ENCODE measurements around the gene NUDT9.
"Not testable (repeated sequence)": the region's sequence is repeated elsewhere in the genome, so short reads cannot be mapped to it uniquely, and the experiment has no call there.

NUDT9 gene

GRCh38 chr4:87462102-87462501 lies 39.7 kb downstream of the NUDT9 start:
- DNase-seq (ENCODE audit: low spot score), result no peak

GRCh38 chr4:87465739-87466366 lies 43.5 kb downstream of the NUDT9 start:
- peak; percentile 57 for DNase-seq (ENCODE audit: low spot score)

- no peak for DNase-seq (ENCODE audit: low spot score)
These were observed 47.0 kb downstream of the NUDT9 start for GRCh38 chr4:87469390-87469789.

- no peak for DNase-seq (ENCODE audit: low spot score)
These were observed 54.6 kb downstream of the NUDT9 start for GRCh38 chr4:87476934-87477333.

- DNase-seq (ENCODE audit: low spot score), result no peak
These were observed 56.4 kb downstream of the NUDT9 start for GRCh38 chr4:87478732-87479250.

- no peak for DNase-seq (ENCODE audit: low spot score)
These were observed 59.0 kb downstream of the NUDT9 start for GRCh38 chr4:87481377-87481776.

- DNase-seq (ENCODE audit: low spot score), result not testable (repeated sequence)
These were observed 60.9 kb downstream of the NUDT9 start for GRCh38 chr4:87483247-87483646.

- not testable (repeated sequence) for DNase-seq (ENCODE audit: low spot score)
These were observed 66.3 kb downstream of the NUDT9 start for GRCh38 chr4:87488666-87489065.

- no peak for DNase-seq (ENCODE audit: low spot score)
These were observed 67.3 kb downstream of the NUDT9 start for GRCh38 chr4:87489678-87490077.

- no peak for DNase-seq (ENCODE audit: low spot score)
These were observed 68.4 kb downstream of the NUDT9 start for GRCh38 chr4:87490664-87491369.

GRCh38 chr4:87491436-87491835 lies 69.1 kb downstream of the NUDT9 start:
- DNase-seq (ENCODE audit: low spot score), result no peak

GRCh38 chr4:87491851-87492250 lies 69.5 kb downstream of the NUDT9 start:
- not testable (repeated sequence) for DNase-seq (ENCODE audit: low spot score)

GRCh38 chr4:87493115-87493514 lies 70.7 kb downstream of the NUDT9 start:
- DNase-seq (ENCODE audit: low spot score), result no peak

- DNase-seq (ENCODE audit: low spot score), result no peak
These were observed 74.8 kb downstream of the NUDT9 start for GRCh38 chr4:87497159-87497558.

GRCh38 chr4:87497578-87497977 lies 75.2 kb downstream of the NUDT9 start:
- no peak for DNase-seq (ENCODE audit: low spot score)

- DNase-seq (ENCODE audit: low spot score), result no peak
These were observed 76.1 kb downstream of the NUDT9 start for GRCh38 chr4:87498446-87498900.

- no peak for DNase-seq (ENCODE audit: low spot score)
These were observed 77.2 kb downstream of the NUDT9 start for GRCh38 chr4:87499403-87500091.

- no peak for DNase-seq (ENCODE audit: low spot score)
These were observed 77.7 kb downstream of the NUDT9 start for GRCh38 chr4:87500092-87500462.

GRCh38 chr4:87502580-87503238 lies 80.3 kb downstream of the NUDT9 start:
- DNase-seq (ENCODE audit: low spot score), result peak; percentile 38

GRCh38 chr4:87505862-87506261 lies 83.5 kb downstream of the NUDT9 start:
- DNase-seq (ENCODE audit: low spot score), result no peak

GRCh38 chr4:87506974-87507701 lies 84.8 kb downstream of the NUDT9 start:
- peak; percentile 72 for DNase-seq (ENCODE audit: low spot score)
